HCT116 (cell line): Measurements from ENCODE around the gene JAK1. TPM values are rescaled to one million over a fixed set of nuclear protein-coding genes. Genes with fewer than 3 reads are reported as not detected.

Source experiments
- ATAC-seq: fragments of 200-7000 bp; cut with Tn5 transposase; 2 replicates; pipeline ENCODE4 v1.9.1; 2020; ENCODE audit warnings: mild to moderate bottlenecking, moderate library complexity
- BruUV-seq: library from RNA; stranded (reverse); fragments of 400-500 nt; replicated peaks from 2 replicates; lab custom pipeline; 2021; lab: Mats Ljungman, UMichigan
- CTCF ChIA-PET: fragments of 300-600 bp; sonication (Branson Sonifier 250); formaldehyde crosslinking; loops from one replicate; lab custom pipeline; 2021; ENCODE audit warnings: antibody characterized with exemption; lab: Charles Lee
- POLR2A ChIA-PET: fragments of 300-600, 350-600 bp; sonication (Branson Sonifier 250); formaldehyde crosslinking; loops from one replicate; lab custom pipeline; 2021; ENCODE audit warnings: antibody characterized with exemption; lab: Charles Lee
- RAD21 ChIA-PET, 2 experiments: fragments of 300-600 bp; sonication (Branson Sonifier 250); formaldehyde crosslinking; loops; one replicate each; lab custom pipeline; 2023; ENCODE audit warnings: low total read pairs in 2 of 2; ENCODE audit not compliant: uncharacterized antibody in 2 of 2, unreplicated experiment in 2 of 2, low non-redundant PET in 1 of 2; lab: Charles Lee
- DNase-seq: peaks from one replicate; pipeline ENCODE4 v3.0.0-alpha.2; 2010; ENCODE audit warnings: low read depth, low spot score
- H2AFZ ChIP-seq: fragments of 200-600 bp; shearing (Covaris generic), sonication (generic); 2 replicates; pipeline ENCODE4 v1.6.1; 2017; ENCODE audit warnings: low read depth, mixed run types, mixed read lengths, antibody characterized with exemption, low read length; ENCODE audit not compliant: poor library complexity, severe bottlenecking
- H3K27ac ChIP-seq: 2 replicates; pipeline ENCODE4 v1.5.1; 2012; ENCODE audit warnings: low read depth, low read length
- H3K27me3 ChIP-seq: fragments of 200-600 bp; sonication (generic); 2 replicates; pipeline ENCODE4 v1.6.1; 2016; ENCODE audit warnings: mixed run types, low read length, mixed read lengths; ENCODE audit not compliant: insufficient read depth
- H3K36me3 ChIP-seq, 2 experiments: fragments of 200-500 bp in 1 of 2; fragments of 200-600 bp in 1 of 2; sonication (Bioruptor generic) in 1 of 2; sonication (generic) in 1 of 2; 2 replicates each; pipeline versions ENCODE4 v1.5.1 to v1.6.1; 2014 to 2016; ENCODE audit warnings: low read length in 2 of 2, inconsistent platforms in 1 of 2, mixed read lengths in 1 of 2, mixed run types in 1 of 2; ENCODE audit not compliant: insufficient read depth in 2 of 2, control insufficient read depth in 1 of 2
- H3K4me1 ChIP-seq, 2 experiments: fragments of 200-600 bp in 1 of 2; sonication (generic) in 1 of 2; 2 replicates each; pipeline versions ENCODE4 v1.5.1 to v1.6.1; 2012 to 2017; ENCODE audit warnings: low read length in 2 of 2, inconsistent platforms in 1 of 2, mild to moderate bottlenecking in 1 of 2, mixed read lengths in 1 of 2, mixed run types in 1 of 2, moderate library complexity in 1 of 2; ENCODE audit not compliant: insufficient read depth in 2 of 2, control insufficient read depth in 1 of 2
- H3K4me2 ChIP-seq: fragments of 200-600 bp; sonication (generic); 2 replicates; pipeline ENCODE4 v1.6.1; 2017; ENCODE audit warnings: mixed run types, low read length, mixed read lengths
- H3K4me3 ChIP-seq, 2 experiments: fragments of 200-600 bp in 1 of 2; sonication (generic) in 1 of 2; replicated peaks in 1 of 2; 2 replicates each; pipeline ENCODE4 v1.5.1; 2011 to 2016; ENCODE audit warnings: low read length in 2 of 2, control low read depth in 1 of 2, low read depth in 1 of 2, mild to moderate bottlenecking in 1 of 2, mixed read lengths in 1 of 2, mixed run types in 1 of 2
- H3K79me2 ChIP-seq: fragments of 200-600 bp; sonication (generic); 2 replicates; pipeline ENCODE4 v1.6.1; 2017; ENCODE audit warnings: mild to moderate bottlenecking, mixed run types, low read length, moderate library complexity, mixed read lengths; ENCODE audit not compliant: insufficient read depth
- H3K9ac ChIP-seq: fragments of 200-600 bp; sonication (generic); 2 replicates; pipeline ENCODE4 v1.6.1; 2016; ENCODE audit warnings: low read length, mixed read lengths
- H3K9me2 ChIP-seq: fragments of 200-600 bp; sonication (generic), shearing (Covaris generic); 2 replicates; pipeline ENCODE4 v1.6.1; 2017; ENCODE audit warnings: mixed run types, mild to moderate bottlenecking, moderate library complexity; ENCODE audit not compliant: insufficient read depth
- H3K9me3 ChIP-seq, 2 experiments: fragments of 200-500 bp in 1 of 2; fragments of 200-600 bp in 1 of 2; sonication (Bioruptor generic) in 1 of 2; sonication (generic) in 1 of 2; 2 replicates each; pipeline ENCODE4 v1.6.1; 2014 to 2017; ENCODE audit warnings: low read length in 2 of 2, mixed read lengths in 2 of 2, inconsistent platforms in 1 of 2, low read depth in 1 of 2, mild to moderate bottlenecking in 1 of 2, mixed run types in 1 of 2, moderate library complexity in 1 of 2; ENCODE audit not compliant: control insufficient read depth in 1 of 2, insufficient read depth in 1 of 2
- H4K20me1 ChIP-seq: fragments of 200-600 bp; sonication (generic), shearing (Covaris generic); 2 replicates; pipeline ENCODE4 v1.6.1; 2017; ENCODE audit warnings: mixed run types, mild to moderate bottlenecking, moderate library complexity; ENCODE audit not compliant: insufficient read depth
- ATF3 ChIP-seq: IDR thresholded peaks from 2 replicates; pipeline ENCODE4 v1.6.1; 2012
- EZH2phosphoT487 ChIP-seq: fragments of 200-600 bp; IDR thresholded peaks from 2 replicates; pipeline ENCODE4 v1.6.1; 2018; ENCODE audit warnings: antibody characterized with exemption, borderline replicate concordance
- POLR2A ChIP-seq: IDR thresholded peaks from 2 replicates; pipeline ENCODE4 v1.7.0; 2011; ENCODE audit warnings: borderline replicate concordance; ENCODE audit not compliant: insufficient read depth, insufficient read length; ENCODE audit errors: extremely low read depth
- POLR2AphosphoS5 ChIP-seq: IDR thresholded peaks from 2 replicates; pipeline ENCODE4 v1.6.1; 2011; ENCODE audit warnings: mild to moderate bottlenecking, low read depth, low read length, moderate library complexity
- REST ChIP-seq: IDR thresholded peaks from 2 replicates; pipeline ENCODE4 v1.6.1; 2012; ENCODE audit warnings: low read depth
- SRF ChIP-seq: IDR thresholded peaks from 2 replicates; pipeline ENCODE4 v1.6.1; 2012; ENCODE audit warnings: low read depth
- YY1 ChIP-seq: IDR thresholded peaks from 2 replicates; pipeline ENCODE4 v1.6.1; 2011; ENCODE audit warnings: low read length, low read depth, moderate library complexity, mild to moderate bottlenecking; ENCODE audit not compliant: insufficient replicate concordance; ENCODE audit errors: extremely low read depth
- ZFX ChIP-seq: fragments of 450-650 bp; IDR thresholded peaks from 2 replicates; pipeline ENCODE4 v1.6.1; 2017
- intact Hi-C: fragments of 100-400 bp; cut with micrococcal nuclease; formaldehyde crosslinking; loops from 2 replicates; pipeline ENCODE4 v1.10.0; 2022
- total RNA-seq: library from RNA; stranded (reverse); gene quantifications from one replicate; pipeline ENCODE4 v1.2.1, GENCODE V29; 2021; ENCODE audit not compliant: unreplicated experiment
- TF ChIP-seq, protein P1 (sequence below): IDR thresholded peaks from 2 replicates; pipeline ENCODE4 v1.6.1; 2011; ENCODE audit warnings: mild to moderate bottlenecking, low read length, moderate library complexity; ENCODE audit not compliant: insufficient replicate concordance; ENCODE audit errors: extremely low read depth

JAK1 gene
- total RNA-seq, 1 experiment from 2014 or later = 53.2 TPM

- ATAC-seq = no peak
- Histone ChIP-seq H3K9me3 (no peaks in the 10 kb centered on the region), H3K9me2 (no peaks in the 10 kb centered on the region), H3K4me3 (no peak overlapping the region), H3K79me2 (no peaks in the 10 kb centered on the region), H3K27ac (no peak overlapping the region), H2AFZ (no peak overlapping the region), H4K20me1 (no peaks in the 10 kb centered on the region), H3K4me2 (no peak overlapping the region), H3K4me1 (no peaks in the 10 kb centered on the region), H3K36me3 (0 out of 4 replicates have a peak, but pooled peaks cover 0 to 2% of the 10 kb centered on the region in 2 experiments), H3K27me3 (no peaks in the 10 kb centered on the region), H3K9ac (no peak overlapping the region)
- ChIA-PET RAD21 (no interaction called here), POLR2A (no interaction called here), CTCF (no interaction called here)
- intact Hi-C loops = no loop called here
- DNase-seq = no peak
- TF ChIP-seq EZH2phosphoT487 (no peak), SRF (no peak), ATF3 (no peak), YY1 (no peak)
- BruUV-seq = no TSS peak
Measured at GRCh38 chr1:64848136-64848535, 118.2 kb downstream of the JAK1 start.

GRCh38 chr1:64847666-64848065 is 118.7 kb downstream of the JAK1 start:
- Histone ChIP-seq H3K9me3 (no peaks in the 10 kb centered on the region), H3K4me1 (no peaks in the 10 kb centered on the region), H3K4me2 (no peak overlapping the region), H3K27me3 (no peaks in the 10 kb centered on the region), H3K79me2 (no peaks in the 10 kb centered on the region), H3K9me2 (no peaks in the 10 kb centered on the region), H3K27ac (no peak overlapping the region), H4K20me1 (no peaks in the 10 kb centered on the region), H3K36me3 (0 out of 4 replicates have a peak, but pooled peaks cover 0 to 2% of the 10 kb centered on the region in 2 experiments), H2AFZ (no peak overlapping the region), H3K9ac (no peak overlapping the region), H3K4me3 (no peak overlapping the region)
- TF ChIP-seq POLR2AphosphoS5 (no peak), ZFX (no peak), REST (no peak), POLR2A (no peak)
- TF ChIP-seq, protein P1, sequence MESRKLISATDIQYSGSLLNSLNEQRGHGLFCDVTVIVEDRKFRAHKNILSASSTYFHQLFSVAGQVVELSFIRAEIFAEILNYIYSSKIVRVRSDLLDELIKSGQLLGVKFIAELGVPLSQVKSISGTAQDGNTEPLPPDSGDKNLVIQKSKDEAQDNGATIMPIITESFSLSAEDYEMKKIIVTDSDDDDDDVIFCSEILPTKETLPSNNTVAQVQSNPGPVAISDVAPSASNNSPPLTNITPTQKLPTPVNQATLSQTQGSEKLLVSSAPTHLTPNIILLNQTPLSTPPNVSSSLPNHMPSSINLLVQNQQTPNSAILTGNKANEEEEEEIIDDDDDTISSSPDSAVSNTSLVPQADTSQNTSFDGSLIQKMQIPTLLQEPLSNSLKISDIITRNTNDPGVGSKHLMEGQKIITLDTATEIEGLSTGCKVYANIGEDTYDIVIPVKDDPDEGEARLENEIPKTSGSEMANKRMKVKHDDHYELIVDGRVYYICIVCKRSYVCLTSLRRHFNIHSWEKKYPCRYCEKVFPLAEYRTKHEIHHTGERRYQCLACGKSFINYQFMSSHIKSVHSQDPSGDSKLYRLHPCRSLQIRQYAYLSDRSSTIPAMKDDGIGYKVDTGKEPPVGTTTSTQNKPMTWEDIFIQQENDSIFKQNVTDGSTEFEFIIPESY = no peak
- ChIA-PET RAD21 (no interaction called here), CTCF (no interaction called here), POLR2A (no interaction called here)
- no TSS peak for BruUV-seq
- intact Hi-C loops = no loop called here
- DNase-seq (no peak), ATAC-seq (no peak)
